HG03064 (cell line): Measurements from ENCODE around the gene CD244.
A peak's percentile ranks its signal among the peaks of the same experiment; 100 is the strongest.
"Not testable (repeated sequence)": the region's sequence is repeated elsewhere in the genome, so short reads cannot be mapped to it uniquely, and the experiment has no call there.

Source experiments
- ATAC-seq: cut with Tn5 transposase; IDR thresholded peaks from one replicate; pipeline ENCODE4 v1.9.1; 2021; ENCODE audit warnings: low read depth; ENCODE audit not compliant: unreplicated experiment

CD244 gene

DNA sequence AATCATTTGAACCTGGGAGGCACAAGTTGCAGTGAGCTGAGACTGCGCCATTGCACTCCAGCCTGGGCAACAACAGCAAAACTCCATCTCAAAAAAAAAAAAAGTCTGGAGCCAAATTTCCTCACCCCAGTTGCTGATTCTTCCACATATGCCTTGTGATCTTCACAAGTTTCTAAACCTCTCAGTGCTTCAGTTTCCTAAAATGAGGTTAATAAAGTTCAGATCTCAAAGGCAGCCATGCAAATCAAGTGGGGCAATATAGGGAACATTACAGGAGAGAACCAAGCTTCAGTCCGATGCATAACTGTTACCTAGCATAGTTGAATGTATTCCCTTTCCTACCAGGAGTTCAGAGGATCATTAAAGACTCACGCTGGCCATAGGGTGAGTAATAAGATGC lies 17.5 kb upstream of the CD244 start:
- no peak for ATAC-seq

DNA sequence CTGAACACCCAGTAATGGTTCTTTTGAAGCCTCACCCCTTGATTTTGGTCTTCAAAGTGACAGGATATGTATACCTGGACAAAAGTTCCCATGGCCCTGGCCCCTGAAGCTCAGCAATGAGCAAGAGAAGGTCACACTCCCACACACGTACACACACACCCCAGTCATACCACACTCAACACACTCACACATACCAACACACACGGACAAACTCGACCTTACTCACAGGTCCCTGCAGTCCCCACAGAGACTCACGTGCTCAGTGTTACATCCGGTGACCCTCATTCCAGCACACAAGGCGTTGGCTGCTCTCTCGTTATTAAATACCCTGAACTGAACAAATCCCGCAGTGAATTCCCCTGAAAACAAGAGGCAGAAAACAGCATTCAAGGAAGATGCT lies 16.4 kb upstream of the CD244 start:
- ATAC-seq = no peak

DNA sequence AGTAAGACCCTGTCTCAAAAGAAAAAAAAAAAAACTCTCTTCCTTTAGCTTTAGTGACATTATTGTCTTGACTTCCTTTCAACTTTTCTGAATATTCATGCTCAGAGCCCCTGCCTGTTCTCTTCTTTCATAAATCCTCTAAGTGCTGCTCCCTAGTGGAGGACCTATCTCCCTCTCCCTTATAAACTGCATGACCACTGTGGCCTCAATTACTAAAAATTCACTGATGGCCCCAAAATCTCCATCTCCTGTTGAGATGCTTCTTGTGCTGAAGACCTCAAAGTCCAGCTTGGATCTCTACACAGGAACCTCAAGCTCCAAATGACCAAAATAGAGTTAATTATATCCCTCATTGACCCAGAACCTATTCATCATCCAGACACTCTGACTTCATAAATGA lies 14.5 kb upstream of the CD244 start:
- ATAC-seq = no peak

DNA sequence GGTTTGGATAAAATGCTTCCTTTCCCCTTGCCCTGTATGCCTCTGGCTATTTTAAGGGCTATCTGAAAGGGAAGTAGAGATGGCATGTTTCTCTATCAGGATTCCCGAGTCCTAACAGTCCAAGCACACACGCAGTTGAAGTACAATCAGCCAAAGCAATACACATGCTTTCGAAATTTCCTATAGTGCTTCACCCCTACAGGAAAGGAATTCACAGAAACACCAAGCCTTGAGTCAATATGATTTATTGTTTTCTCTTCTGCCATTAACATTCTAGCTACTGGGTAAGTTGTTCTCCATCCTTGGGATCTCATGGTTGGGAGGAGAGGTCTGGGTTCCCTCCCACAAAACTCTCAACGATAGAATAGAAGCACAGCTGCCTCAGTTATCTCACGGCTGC lies 13.6 kb upstream of the CD244 start:
- no peak for ATAC-seq

DNA sequence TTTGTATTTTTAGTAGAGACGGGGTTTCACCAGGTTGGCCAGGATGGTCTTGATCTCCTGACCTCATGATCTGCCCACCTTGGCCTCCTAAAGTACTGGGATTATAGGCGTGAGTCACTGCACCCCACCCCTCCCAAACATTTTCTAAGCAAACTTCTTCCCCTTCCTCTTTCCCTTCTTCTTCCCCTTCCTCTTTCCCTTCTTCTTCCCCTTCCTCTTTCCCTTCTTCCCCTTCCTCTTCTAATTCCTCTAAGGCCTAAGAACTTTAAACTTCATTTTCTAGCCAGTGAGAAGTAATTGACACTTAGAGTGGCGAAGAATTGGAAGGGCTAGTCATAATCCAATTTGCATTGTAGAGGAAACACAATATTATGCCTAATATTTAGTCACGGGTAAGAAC lies 12.9 kb upstream of the CD244 start:
- not testable (repeated sequence) for ATAC-seq

DNA sequence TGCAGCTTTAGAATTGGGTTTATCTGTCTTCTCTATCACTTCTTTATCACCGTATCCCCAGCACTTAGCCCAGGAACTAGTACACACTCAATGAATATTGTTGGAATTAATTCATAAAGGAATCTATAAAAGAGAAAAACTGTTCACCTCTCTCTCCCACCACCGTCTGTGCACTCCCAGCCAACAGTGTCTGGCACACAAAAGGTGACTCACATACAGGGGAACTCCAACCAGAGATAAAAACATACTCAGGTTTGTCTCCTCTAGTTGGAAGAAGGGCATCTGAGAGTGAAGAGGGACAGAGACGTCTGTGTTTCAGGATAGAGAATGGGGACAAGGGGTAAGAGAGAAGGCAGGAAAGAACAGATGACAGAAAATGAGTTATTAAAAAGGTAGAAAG lies 12.2 kb upstream of the CD244 start:
- ATAC-seq = no peak

DNA sequence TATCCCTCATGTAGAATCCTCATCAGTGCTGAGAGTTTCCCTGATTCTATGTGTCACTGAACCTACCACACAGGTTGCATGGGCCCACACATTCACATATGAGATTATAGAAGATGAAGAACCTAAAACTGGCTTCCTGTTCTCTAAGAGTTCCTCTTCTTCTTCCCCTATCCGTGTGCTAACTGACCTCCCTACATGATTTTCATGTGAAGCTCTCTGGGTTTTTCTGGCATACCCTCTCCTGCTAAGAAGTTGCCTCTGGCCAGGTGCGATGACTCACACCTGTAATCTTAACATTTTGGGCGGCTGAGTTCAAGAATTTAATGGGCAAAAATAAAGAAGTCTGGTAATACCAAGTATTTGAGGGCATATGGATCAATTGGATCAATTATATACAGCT lies 5.5 kb upstream of the CD244 start:
- ATAC-seq = no peak

DNA sequence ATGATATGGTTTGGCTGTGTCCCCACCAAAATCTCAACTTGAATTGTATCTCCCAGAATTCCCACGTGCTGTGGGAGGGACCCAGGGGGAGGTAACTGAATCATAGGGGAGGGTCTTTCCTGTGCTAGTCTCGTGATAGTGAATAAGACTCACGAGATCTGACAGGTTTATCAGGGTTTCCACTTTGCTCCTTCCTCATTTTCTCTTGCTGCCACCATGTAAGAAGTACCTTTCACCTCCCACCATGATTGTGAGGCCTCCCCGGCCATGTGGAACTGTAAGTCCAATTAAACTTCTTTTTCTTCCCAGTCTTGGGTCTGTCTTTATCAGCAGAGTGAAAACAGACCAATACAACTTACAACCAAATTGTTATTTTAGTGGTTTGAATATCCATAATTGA lies 5.0 kb upstream of the CD244 start:
- not testable (repeated sequence) for ATAC-seq

DNA sequence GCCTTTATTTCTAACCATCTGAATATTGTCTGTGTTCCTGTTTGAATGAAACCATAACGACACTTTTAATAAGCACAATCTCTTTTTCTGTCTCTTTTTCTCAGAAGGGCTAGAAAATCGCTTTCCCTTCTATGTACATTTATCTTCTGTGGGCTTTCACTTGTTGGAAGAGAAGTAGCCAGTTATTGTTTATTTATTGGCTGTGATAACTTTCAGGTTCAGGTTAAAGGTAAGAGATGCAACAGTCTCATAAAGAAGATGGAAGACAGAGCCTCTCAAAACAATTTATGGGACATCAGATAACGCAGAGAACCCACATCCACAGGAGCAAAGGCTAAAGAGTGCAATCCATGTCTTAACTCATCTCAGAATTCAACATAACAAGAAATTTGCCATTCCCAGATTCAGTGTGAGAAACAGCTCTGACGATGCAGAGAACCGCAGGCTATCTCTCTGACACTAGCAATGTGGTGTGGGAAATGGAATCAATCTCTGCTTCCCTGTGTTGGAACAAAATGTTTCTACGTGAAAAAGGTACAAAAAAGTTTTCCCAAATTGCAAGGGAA lies 4.1 kb upstream of the CD244 start:
- ATAC-seq = no peak

DNA sequence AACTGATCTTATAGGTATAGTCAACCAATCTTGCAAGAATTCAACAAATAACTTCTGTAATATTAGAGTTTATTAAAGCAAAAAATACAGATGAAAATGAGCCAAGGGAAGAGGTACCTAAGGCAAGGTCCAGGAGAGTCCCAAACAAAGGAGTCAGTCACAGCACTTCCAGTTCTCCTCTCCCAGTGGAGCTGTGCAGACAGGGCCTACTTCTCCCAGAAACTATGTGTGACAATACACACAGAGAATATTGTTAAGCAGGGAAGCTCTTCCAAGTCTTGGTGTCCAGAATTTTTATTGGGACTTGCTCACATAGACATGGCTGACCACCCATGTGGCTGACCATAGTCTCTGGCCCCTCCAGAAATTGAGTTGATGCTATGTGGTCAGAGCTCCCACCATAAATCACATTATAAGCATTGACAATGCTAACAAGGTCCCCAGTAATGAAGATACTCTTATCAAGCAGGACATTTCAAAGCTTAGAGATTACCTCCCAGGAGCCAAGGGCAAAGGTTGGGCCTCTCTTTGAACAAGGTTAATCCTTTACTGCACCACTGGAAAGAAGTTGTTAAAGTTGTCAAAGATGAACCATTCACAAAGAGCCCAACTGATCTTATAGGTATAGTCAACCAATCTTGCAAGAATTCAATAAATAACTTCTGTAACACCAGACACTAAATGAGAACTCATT lies 3.5 kb upstream of the CD244 start:
- ATAC-seq = no peak

DNA sequence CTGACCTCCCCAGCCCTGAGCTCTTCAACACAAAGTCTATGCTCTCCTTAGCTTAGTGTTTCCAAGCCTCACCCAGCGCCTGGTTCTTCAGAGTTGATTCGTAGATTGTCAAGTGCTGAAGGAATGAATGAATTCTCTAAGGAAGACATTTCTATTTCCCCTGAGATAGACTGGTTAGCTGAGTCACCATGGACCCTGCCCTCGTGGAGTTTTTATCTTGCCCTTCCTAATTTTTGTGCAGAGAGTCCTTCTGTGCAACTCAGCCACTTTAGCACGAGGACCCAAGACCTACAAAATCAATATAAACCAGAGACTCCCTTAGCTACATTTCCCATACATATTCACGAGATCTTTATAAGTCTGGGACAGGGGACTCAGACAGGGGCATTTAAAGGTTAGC lies 2.6 kb upstream of the CD244 start:
- ATAC-seq = no peak

DNA sequence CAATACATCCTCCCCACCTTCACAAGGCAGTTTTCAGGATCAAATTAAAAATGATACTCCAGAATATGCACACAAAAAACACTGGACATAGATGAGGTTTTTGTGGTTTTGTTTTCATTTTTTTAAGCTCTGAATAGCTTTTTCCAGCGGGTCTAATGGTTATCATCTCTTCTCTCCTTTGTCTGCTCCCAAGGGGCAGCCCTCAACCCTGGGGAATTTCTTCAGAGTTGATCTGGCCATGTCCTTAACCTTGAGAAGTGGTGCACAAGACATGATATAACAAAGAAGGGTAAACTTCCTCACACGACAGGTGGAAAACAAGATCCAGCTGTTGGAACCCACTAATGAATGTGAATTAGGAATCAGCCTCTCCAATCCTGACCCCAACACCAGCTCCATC lies 1.5 kb upstream of the CD244 start:
- no peak for ATAC-seq

DNA sequence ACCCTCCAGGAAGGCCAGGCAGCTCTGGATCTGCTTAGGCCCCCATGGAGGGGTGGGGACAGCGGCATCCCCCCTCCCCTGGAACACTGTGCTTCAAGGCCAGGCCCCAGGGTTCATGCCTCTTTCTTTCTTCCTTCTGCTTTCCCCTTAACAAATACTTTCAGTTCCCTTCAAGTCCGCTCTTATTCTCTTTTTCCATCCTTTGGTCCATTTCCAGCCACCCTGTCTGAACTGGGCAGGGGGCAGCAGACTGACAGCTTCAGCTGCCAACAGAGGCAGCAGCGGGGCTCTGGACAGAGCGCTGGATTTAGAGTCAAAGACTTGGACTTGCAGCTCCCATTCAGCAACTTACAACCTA lies 1.1 kb upstream of the CD244 start:
- no peak for ATAC-seq

DNA sequence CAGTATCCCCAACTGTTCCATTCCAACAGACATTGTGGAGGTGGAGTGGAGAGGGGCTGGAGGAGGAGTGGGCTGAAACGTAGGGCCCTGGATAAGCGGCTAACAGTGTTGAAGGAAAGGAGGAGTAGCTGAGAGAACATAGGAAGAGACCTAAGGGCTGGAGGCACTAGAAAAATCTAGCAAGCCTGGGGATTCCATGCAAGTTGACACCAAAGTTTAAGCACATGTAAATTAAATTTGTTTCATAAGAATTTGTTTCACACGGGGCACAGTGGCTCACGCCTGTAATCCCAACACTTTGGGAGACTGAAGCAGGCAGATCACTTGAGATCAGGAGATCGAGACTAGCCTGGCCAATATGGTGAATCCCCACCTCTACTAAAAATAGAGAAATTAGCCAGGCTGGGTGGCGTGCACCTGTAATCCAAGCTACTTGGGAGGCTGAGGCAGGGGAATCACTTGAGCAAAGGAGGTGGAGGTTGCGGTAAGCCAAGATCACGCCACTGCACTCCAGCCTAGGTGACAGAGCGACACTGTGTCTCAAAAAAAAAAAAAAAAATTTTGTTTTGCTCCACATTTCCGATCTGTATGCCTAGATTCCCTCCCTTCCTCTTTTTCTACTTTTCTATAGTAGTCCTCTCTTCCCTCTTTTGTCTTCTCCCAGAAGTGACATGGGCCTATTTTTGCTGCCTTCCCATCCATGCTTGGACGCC lies 530 bp upstream of the CD244 start:
- no peak for ATAC-seq

DNA sequence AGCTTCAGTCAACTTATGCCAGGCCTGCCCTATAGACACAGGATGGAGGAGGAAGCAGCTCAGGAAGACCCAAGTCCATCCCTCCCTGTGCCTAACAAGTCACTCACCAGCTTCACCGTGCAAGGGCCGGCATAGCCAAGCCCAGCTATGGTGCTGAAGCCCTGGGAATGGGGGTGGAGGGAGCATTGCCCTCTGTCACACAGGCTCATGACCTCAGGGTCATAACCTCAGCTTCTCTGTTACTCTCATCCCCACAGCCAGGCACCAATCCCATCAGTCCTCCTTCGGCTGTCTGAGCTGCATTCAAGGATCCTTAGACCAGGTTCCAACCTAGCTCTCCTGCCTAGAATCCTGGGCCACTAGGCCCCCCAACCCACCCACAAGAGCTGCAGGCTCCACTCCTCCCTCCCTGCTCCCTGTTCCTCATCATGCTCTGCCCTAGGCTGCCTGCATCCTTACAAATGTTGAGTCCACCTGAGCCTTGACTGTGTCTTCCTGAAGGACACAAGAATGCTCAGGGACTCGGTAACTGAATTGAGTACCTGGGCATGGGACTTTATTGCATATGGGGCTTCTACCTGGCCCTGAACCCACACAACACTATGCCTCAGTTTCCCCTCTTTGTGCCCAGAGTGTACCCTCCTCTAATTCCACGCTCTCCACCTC lies 1.7 kb downstream of the CD244 start:
- ATAC-seq = no peak

DNA sequence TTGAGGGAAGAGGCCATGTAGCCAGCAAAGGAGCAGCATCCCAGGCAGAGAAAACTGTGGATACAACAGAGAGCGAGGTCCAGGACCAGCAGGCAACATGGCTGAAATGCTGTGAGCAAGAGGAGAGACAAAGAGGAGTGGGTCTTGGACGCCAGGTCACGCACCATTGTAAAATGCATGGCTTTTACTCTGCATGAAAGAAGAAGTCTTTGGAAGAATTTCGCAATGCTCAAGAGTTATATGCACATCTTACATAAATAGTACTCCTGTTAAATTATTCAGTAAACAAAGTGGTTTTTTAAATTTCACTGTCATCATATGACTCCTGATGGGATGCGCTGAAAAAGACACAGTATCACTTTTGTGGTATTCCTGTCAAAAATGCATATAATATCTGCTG lies 3.5 kb downstream of the CD244 start:
- no peak for ATAC-seq

DNA sequence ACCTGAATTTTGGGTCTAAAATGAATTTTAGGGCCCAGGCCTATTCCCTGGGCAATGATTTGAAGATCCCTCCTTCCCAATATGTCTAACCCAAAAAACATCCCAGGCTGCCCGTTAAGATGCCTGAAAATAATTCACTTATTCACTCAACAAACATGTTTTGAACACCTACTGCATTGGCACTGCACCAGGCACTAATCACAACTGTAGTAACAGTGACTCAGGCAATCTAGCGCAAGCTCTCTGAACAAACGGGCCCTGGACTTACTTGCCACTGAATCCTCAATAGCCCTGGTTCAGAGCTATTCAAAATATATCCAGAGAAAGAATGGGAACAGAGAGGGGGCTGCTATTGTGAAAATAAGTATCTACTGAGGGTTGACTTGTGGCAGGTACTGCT lies 4.2 kb downstream of the CD244 start:
- ATAC-seq = no peak

DNA sequence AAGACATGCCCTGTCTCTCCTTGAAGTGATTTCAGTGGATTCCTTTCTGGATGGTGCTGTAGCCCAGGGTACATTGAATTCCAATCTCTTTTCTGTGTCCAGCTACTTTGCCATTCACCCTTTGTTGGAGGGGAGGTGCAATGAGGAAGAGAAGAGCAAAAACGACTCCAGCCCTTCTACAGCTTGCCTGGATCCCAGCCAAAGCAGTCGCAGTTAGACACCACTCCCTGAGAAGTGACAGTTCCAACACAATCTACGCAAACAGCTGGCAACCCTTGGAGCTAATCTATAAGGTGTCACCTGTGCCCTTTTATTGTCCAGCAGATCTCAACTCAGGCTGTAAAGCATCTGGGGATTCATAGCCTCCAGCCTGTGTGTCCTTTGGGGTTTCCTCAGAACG lies 4.6 kb downstream of the CD244 start:
- ATAC-seq = no peak

DNA sequence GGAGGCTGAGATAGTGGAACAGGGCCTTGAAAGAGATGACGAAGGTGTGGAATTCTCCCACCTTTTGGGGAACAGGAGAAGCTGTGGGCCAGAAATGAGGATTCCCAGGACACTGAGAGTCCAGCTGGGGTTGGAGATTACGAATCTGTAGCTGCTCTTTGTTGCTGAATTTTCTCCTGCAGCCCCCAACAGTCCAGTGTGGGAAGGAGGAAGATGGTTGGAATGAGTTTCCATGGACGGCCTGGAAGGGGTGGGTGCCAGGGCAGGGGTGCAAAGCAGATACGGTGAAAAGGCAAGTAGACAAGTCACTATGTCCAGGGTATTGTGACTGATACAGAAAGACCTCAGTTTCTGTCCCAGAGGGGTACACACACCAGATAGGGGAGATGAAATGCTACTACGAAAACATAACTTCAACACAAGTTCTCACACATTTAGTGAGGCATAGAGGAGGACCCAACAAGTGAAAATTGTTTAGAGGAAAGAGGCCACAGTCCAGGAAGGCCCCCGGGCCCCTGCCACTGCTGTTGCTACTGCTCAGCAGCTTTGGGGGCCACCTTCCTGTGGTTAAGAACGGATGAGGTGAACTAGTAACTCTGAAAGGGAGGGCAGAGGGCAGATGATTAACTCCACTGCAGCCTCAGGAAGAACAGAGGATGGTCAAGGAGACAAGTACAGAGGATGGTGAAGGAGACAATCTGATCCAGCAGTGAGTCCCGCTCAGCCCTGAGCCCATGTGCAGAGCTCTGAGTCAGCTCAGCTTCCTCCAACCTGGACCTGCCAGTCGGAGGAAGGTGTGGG lies 7.3 kb downstream of the CD244 start:
- ATAC-seq = peak; percentile 79

DNA sequence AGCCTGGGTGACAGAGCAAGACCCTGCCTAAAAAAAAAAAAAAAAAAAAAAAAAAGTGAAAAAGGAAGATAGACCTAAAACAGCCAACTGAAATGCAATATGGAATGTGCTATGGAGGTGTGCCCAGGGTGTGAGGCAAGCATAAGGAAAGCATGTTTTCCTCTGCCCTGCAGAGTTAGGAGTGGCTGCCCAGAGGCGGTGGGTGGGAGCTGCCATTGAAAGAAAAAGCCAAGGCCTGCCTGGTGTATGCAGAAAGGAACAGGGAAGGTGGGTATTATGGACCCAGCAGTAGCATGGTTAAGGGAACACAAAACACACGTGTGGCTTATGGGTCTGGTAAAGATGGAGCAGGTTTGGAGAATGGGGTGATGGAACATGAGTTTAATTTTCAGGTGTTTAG lies 8.9 kb downstream of the CD244 start:
- no peak for ATAC-seq

DNA sequence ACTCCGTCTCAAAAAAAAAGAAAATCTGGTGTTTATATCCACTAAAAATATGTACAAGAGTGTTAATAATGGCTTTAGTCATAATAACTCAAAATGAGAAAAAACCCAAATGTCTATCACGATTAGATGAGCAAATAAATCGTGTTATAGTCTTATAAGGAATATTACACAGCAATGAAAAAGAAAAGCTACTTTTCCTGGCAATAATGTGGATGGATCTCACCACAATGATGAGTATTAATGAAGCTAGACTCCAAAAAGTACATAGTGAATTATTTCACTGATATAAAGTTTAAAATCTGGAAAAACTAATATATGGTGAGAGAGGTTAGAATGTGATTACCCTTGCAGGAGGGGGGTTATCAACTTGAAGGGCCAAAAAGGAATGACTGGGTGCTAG lies 9.7 kb downstream of the CD244 start:
- ATAC-seq = no peak
